Stomach smooth muscle (tissue), 2 donors: ENCODE data around the gene BUB1.

Experiments used
- H3K27ac ChIP-seq: one replicate; pipeline ENCODE4 v1.7.0; 2013; ENCODE audit warnings: mild to moderate bottlenecking, low read length, inconsistent platforms
- H3K27me3 ChIP-seq, 2 donors: one replicate each; pipeline ENCODE4 v1.7.0; 2013; ENCODE audit warnings: low read length in 2 of 2; ENCODE audit not compliant: insufficient read depth in 2 of 2, control insufficient read depth in 1 of 2
- H3K36me3 ChIP-seq, 2 donors: one replicate each; pipeline ENCODE4 v1.7.0; 2013; ENCODE audit warnings: low read length in 2 of 2; ENCODE audit not compliant: control insufficient read depth in 2 of 2, insufficient read depth in 2 of 2
- H3K4me1 ChIP-seq: one replicate; pipeline ENCODE4 v1.7.0; 2013; ENCODE audit warnings: low read length; ENCODE audit not compliant: control insufficient read depth, insufficient read depth
- H3K4me3 ChIP-seq, 2 donors: one replicate each; pipeline ENCODE4 v1.7.0; 2013; ENCODE audit warnings: low read length in 2 of 2
- H3K9ac ChIP-seq, 2 donors: one replicate each; pipeline ENCODE4 v1.7.0; 2013; ENCODE audit warnings: low read length in 2 of 2, mild to moderate bottlenecking in 1 of 2
- H3K9me3 ChIP-seq, 2 donors: one replicate each; pipeline ENCODE4 v1.7.0; 2013; ENCODE audit warnings: low read length in 2 of 2; ENCODE audit not compliant: control insufficient read depth in 2 of 2
- donor health status: healthy.
- donor health status: Pancreatic carcinoma.

BUB1 gene

GRCh38 chr2:110675679-110676078, 2.2 kb downstream of the BUB1 start:
- Histone ChIP-seq H3K9me3 (no peaks in the 10 kb centered on the region), H3K4me3 (no peak overlapping the region), H3K27ac (no peak overlapping the region), H3K27me3 (peaks cover 0 to 3% of the 10 kb centered on the region in 2 donors), H3K36me3 (no peaks in the 10 kb centered on the region), H3K9ac (no peak overlapping the region), H3K4me1 (peaks cover 6% of the 10 kb centered on the region)

- Histone ChIP-seq H3K27ac (no peak overlapping the region), H3K27me3 (peaks cover 0 to 3% of the 10 kb centered on the region in 2 donors), H3K9me3 (no peaks in the 10 kb centered on the region), H3K4me3 (no peak overlapping the region), H3K9ac (no peak overlapping the region), H3K36me3 (no peaks in the 10 kb centered on the region), H3K4me1 (peaks cover 6% of the 10 kb centered on the region)
These were observed 3.0 kb downstream of the BUB1 start for GRCh38 chr2:110674620-110675555.

- peaks cover 0 to 3% of the 10 kb centered on the region in 2 donors for H3K27me3 ChIP-seq
- H3K9ac ChIP-seq: no peak overlapping the region
- no peak overlapping the region for H3K27ac ChIP-seq
- no peaks in the 10 kb centered on the region for H3K9me3 ChIP-seq
- peaks cover 3% of the 10 kb centered on the region for H3K4me1 ChIP-seq
- H3K4me3 ChIP-seq: no peak overlapping the region
- no peaks in the 10 kb centered on the region for H3K36me3 ChIP-seq
These were observed 4.7 kb downstream of the BUB1 start for GRCh38 chr2:110673201-110673600.

- Histone ChIP-seq H3K4me3 (no peak overlapping the region), H3K36me3 (no peaks in the 10 kb centered on the region), H3K27ac (no peak overlapping the region), H3K27me3 (peaks cover 0 to 3% of the 10 kb centered on the region in 2 donors), H3K9ac (no peak overlapping the region), H3K4me1 (no peaks in the 10 kb centered on the region), H3K9me3 (no peaks in the 10 kb centered on the region)
These were observed 7.0 kb downstream of the BUB1 start for GRCh38 chr2:110670826-110671225.

GRCh38 chr2:110669079-110669478, 8.8 kb downstream of the BUB1 start:
- Histone ChIP-seq H3K4me1 (no peaks in the 10 kb centered on the region), H3K27me3 (no peaks in the 10 kb centered on the region), H3K27ac (no peak overlapping the region), H3K9me3 (no peaks in the 10 kb centered on the region), H3K36me3 (no peaks in the 10 kb centered on the region), H3K4me3 (no peak overlapping the region), H3K9ac (no peak overlapping the region)

DNA sequence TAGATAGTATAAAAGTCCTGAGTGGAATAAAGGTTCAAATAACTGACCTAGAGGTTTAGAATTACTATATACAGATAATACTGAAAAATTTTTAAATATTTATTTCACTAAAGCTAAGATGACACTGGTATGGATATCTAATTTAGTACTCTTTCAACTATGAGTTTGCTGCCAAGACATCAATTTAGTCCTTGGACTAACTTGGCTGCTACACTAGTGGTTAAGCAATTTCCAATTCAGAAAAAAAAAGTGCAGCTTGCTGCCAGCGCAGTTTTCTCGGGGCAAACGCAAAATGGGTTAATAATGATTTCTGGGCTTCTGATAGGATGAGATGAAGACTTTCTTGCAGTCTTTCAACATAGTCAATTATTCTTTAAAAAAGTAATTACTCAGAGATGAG, 10.8 kb downstream of the BUB1 start:
- Histone ChIP-seq H3K27ac (no peak overlapping the region), H3K4me3 (no peak overlapping the region), H3K4me1 (no peaks in the 10 kb centered on the region), H3K36me3 (no peaks in the 10 kb centered on the region), H3K9ac (no peak overlapping the region), H3K9me3 (no peaks in the 10 kb centered on the region), H3K27me3 (no peaks in the 10 kb centered on the region)

- Histone ChIP-seq H3K4me1 (no peaks in the 10 kb centered on the region), H3K9ac (no peak overlapping the region), H3K36me3 (no peaks in the 10 kb centered on the region), H3K9me3 (no peaks in the 10 kb centered on the region), H3K27me3 (no peaks in the 10 kb centered on the region), H3K4me3 (no peak overlapping the region), H3K27ac (no peak overlapping the region)
These were observed 13.7 kb downstream of the BUB1 start for GRCh38 chr2:110664135-110664534.

GRCh38 chr2:110662560-110662959, 15.3 kb downstream of the BUB1 start:
- Histone ChIP-seq H3K27me3 (no peaks in the 10 kb centered on the region), H3K9ac (no peak overlapping the region), H3K27ac (no peak overlapping the region), H3K4me1 (no peaks in the 10 kb centered on the region), H3K9me3 (no peaks in the 10 kb centered on the region), H3K4me3 (no peak overlapping the region), H3K36me3 (no peaks in the 10 kb centered on the region)

- Histone ChIP-seq H3K36me3 (no peaks in the 10 kb centered on the region), H3K27ac (no peak overlapping the region), H3K9me3 (no peaks in the 10 kb centered on the region), H3K27me3 (no peaks in the 10 kb centered on the region), H3K9ac (no peak overlapping the region), H3K4me1 (no peaks in the 10 kb centered on the region), H3K4me3 (no peak overlapping the region)
These were observed 17.3 kb downstream of the BUB1 start for GRCh38 chr2:110660558-110660957.

- Histone ChIP-seq H3K36me3 (no peaks in the 10 kb centered on the region), H3K9me3 (no peaks in the 10 kb centered on the region), H3K9ac (no peak overlapping the region), H3K4me3 (no peak overlapping the region), H3K4me1 (no peaks in the 10 kb centered on the region), H3K27ac (no peak overlapping the region), H3K27me3 (no peaks in the 10 kb centered on the region)
These were observed 18.6 kb downstream of the BUB1 start for GRCh38 chr2:110659248-110659647.

- Histone ChIP-seq H3K36me3 (no peaks in the 10 kb centered on the region), H3K27ac (no peak overlapping the region), H3K4me3 (no peak overlapping the region), H3K27me3 (no peaks in the 10 kb centered on the region), H3K9ac (no peak overlapping the region), H3K9me3 (no peaks in the 10 kb centered on the region), H3K4me1 (no peaks in the 10 kb centered on the region)
These were observed 20.0 kb downstream of the BUB1 start for GRCh38 chr2:110657724-110658305.
